ENCODE results near the gene POM121.
"Not testable (repeated sequence)": the region's sequence is repeated elsewhere in the genome, so short reads cannot be mapped to it uniquely, and the experiment has no call there.

POM121 gene

GRCh38 chr7:72949686-72950085 lies 24.8 kb downstream of the POM121 start:
- DNase-seq, result not testable (repeated sequence)

DNA sequence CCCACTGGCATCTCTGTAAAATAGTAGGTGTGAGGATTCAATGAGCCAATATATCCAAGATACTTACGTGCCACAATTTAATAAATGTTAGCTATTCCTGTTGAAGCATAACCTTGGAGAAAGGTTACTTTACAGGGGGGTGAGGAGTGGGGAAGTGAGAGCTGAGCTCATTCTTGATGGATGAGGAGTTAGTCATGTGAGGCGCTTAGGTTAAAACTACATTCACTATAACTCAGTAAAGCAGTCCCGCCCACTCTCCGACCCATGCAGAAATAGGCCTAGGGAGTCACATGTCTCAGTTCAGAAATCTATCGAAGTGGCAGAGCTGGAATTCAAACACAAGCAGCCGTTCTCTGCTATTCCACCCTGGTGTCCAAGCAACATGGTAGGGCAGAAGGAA lies 25.5 kb downstream of the POM121 start:
- peak; percentile 31 for DNase-seq

- not testable (repeated sequence) for DNase-seq
Measured at GRCh38 chr7:72953901-72954562, 29.1 kb downstream of the POM121 start.

GRCh38 chr7:72954563-72955198 lies 29.8 kb downstream of the POM121 start:
- DNase-seq, result not testable (repeated sequence)

- DNase-seq, result not testable (repeated sequence)
Measured at GRCh38 chr7:72960029-72960428, 35.1 kb downstream of the POM121 start.

GRCh38 chr7:72960626-72961345 lies 35.9 kb downstream of the POM121 start:
- DNase-seq, result not testable (repeated sequence)

- not testable (repeated sequence) for DNase-seq
Measured at GRCh38 chr7:72961346-72961650, 36.4 kb downstream of the POM121 start.

GRCh38 chr7:72963056-72963455 lies 38.2 kb downstream of the POM121 start:
- DNase-seq, result not testable (repeated sequence)

- DNase-seq, result not testable (repeated sequence)
Measured at GRCh38 chr7:72965186-72965975, 40.5 kb downstream of the POM121 start.

DNA sequence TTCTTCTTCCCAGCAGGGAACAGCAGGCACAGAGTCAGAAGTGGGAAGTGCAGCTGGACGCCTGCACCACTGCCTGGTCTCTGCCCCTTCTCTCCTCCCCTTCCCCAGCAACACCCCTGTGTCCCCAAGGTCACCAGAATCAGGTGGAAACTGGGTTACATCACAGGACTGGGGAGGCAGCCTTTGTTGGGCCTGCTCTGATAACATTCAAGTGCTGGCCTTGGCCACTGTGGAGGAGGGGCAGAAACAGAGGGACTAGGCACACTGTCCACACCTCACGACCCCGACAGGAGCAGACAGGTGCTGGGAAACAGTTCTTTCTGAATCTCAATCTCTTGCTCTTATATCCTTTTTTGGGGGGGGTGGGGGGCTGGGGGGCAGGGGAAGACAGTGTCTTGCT lies 42.0 kb downstream of the POM121 start:
- not testable (repeated sequence) for DNase-seq

- DNase-seq, result not testable (repeated sequence)
Measured at GRCh38 chr7:72968980-72969516, 44.2 kb downstream of the POM121 start, which contains the start of gene TRIM74. Gene TRIM74, minus strand, starts transcription at chr7:72969466. Its CDS starts 3,309 bp downstream, at chr7:72966157.

DNA sequence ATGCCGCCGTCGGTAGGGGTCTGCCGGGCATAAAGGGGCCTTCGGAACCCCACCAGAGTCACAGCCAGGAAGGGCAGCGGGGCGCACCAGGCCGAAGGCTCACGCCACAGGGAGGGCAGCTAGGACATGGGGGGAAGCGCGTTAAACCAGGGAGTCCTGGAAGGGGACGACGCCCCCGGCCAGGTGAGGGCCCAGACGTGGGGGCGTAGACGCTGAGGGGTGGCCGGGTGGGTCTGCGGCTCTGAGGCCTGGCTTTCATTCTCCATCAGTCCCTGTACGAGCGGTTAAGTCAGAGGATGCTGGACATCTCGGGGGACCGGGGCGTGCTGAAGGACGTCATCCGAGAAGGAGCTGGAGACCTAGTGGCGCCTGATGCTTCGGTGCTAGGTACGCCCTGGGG lies 44.8 kb downstream of the POM121 start:
- DNase-seq, result not testable (repeated sequence)

GRCh38 chr7:72971505-72971904 lies 46.6 kb downstream of the POM121 start:
- DNase-seq, result not testable (repeated sequence)

GRCh38 chr7:72974781-72975180 lies 49.9 kb downstream of the POM121 start:
- not testable (repeated sequence) for DNase-seq

GRCh38 chr7:72975656-72976286 lies 50.9 kb downstream of the POM121 start:
- not testable (repeated sequence) for DNase-seq

DNA sequence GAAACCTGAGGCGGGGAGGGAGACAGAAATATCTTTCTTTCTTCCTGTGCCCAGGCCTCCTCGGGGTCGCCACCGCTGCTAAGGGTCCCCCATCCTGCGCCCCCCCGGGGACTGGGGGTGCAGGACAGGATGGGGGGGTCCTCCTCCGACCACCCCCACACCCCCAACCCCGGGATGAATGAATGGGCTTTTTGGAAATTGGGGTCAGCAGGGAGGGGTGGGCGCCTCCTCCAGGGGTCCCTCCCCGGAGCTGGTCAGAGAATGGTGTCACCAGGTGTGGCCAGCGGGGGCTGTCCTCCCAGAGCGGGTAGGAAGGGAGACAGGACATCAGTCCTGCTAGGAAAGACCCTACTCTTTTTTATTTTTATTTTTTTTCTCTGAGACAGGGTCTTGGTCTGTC lies 51.5 kb downstream of the POM121 start:
- not testable (repeated sequence) for DNase-seq

DNA sequence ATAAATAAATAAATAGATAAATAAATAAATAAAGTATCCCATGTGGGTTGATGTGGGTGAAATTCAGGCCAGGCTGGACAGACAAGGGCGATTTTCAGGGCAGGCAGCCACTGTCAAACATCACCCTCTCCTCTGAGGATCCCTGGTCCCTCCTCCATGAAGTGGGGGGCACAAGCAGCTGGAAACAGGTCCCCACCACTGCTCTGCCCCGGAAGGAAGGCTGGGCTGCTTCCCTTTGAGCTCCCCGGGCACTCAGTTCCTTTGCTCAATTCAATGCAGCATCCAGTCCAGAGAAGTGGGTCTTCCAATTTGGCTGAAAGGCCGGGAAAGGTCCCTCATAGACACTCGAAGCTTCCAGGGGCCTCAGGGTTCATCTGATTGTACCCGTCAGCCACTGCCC lies 55.5 kb downstream of the POM121 start:
- not testable (repeated sequence) for DNase-seq

DNA sequence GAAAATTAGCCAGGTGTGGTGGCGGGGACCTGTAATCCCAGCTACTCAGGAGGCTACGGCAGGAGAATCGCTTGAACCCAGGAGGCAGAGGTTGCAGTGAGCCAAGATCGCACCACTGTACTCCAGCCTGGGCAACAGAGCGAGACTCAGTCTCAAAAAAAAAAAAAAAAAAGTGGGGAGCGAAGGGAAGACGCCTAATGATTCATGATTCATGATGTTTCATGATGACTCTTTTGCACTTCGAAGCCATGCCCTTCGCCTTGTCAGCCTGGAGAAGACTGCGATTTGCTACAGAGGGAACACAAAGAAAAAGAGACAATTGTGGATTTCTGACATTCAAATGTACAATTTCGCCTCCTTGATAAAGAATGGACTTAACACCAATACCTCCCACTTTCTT lies 57.2 kb downstream of the POM121 start:
- not testable (repeated sequence) for DNase-seq

DNA sequence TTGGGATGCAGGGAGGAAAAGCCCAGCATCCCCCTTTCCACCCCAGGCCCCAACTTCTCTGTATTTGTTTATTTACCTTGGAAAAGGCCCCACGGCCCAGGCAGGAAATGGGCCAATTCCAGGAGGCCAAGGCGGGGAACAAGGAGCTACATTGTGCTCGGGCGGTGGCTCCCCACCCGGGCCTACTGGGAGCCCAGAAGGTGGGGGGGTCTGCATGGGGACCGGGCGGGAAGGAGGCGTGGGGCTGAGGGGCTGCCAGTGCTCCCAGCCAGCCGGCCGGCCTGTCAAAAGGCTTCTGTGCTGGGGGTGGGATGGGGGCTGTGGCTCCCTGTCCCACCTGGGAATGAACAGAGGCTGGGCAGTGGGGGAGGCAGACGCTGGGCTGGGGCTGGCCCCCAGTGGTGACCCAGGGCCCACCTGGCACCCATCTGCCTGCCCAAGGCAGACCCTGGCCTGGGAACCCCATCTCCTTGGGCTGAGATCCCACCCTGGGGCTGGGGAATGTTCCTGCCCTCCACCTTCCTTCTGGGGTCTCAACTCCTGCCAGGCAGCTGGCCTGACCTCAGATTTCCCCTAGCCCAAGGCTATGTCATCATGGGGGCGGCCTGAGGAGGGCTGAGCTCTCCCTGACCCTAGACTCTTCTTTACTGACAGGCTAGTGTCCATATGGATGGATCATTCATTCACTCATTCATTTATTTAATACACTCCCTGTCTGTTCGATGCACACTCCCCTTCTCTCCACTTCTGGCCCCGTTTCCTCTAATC lies 65.4 kb downstream of the POM121 start:
- DNase-seq, result not testable (repeated sequence)

GRCh38 chr7:72995484-72995883 lies 70.6 kb downstream of the POM121 start:
- DNase-seq, result not testable (repeated sequence)

- not testable (repeated sequence) for DNase-seq
Measured at GRCh38 chr7:72997447-72997846, 72.6 kb downstream of the POM121 start.

Data from stimulated activated CD4-positive, alpha-beta T cell treated with anti-CD3 and anti-CD28 coated beads, Interleukin-1b, Interleukin-23, amount 100 ng/mL, for 48 hours (primary cell).